OCI-LY1 (cell line): Measurements from ENCODE around the gene SYMPK.

Source experiments
- H2AFZ ChIP-seq: fragments of 200-600 bp; sonication (generic), shearing (Covaris generic); 2 replicates; pipeline ENCODE4 v1.6.0; 2014; ENCODE audit warnings: antibody characterized with exemption, mild to moderate bottlenecking, low read length
- H3F3A ChIP-seq: fragments of 200-600 bp; sonication (generic), shearing (Covaris generic); 2 replicates; pipeline ENCODE4 v1.6.0; 2014; ENCODE audit warnings: mild to moderate bottlenecking, antibody characterized with exemption, low read length, moderate library complexity; ENCODE audit not compliant: insufficient read depth
- H3K27ac ChIP-seq: fragments of 200-600 bp; sonication (generic); 2 replicates; pipeline ENCODE4 v1.5.1; 2014; ENCODE audit warnings: low read length, mixed run types, mild to moderate bottlenecking, low read depth; ENCODE audit not compliant: poor library complexity, severe bottlenecking
- H3K27me3 ChIP-seq: fragments of 200-600 bp; sonication (generic); 2 replicates; pipeline ENCODE4 v1.6.0; 2014; ENCODE audit warnings: antibody characterized with exemption, mild to moderate bottlenecking, low read length, moderate library complexity; ENCODE audit not compliant: insufficient read depth
- H3K36me3 ChIP-seq: fragments of 200-600 bp; sonication (generic); 2 replicates; pipeline ENCODE4 v1.6.1; 2014; ENCODE audit warnings: mild to moderate bottlenecking, antibody characterized with exemption, low read length, moderate library complexity, mixed read lengths; ENCODE audit not compliant: insufficient read depth
- H3K4me1 ChIP-seq: fragments of 200-600 bp; sonication (generic); 2 replicates; pipeline ENCODE4 v1.5.1; 2014; ENCODE audit warnings: mild to moderate bottlenecking, low read length, moderate library complexity; ENCODE audit not compliant: insufficient read depth, severe bottlenecking
- H3K4me2 ChIP-seq: fragments of 200-600 bp; sonication (generic), shearing (Covaris generic); 2 replicates; pipeline ENCODE4 v1.6.1; 2014; ENCODE audit warnings: low read length
- H3K4me3 ChIP-seq: fragments of 200-600 bp; sonication (generic); 2 replicates; pipeline ENCODE4 v1.5.1; 2014; ENCODE audit warnings: low read length, low read depth, mild to moderate bottlenecking, mixed read lengths; ENCODE audit not compliant: poor library complexity, severe bottlenecking
- H3K79me2 ChIP-seq: fragments of 200-600 bp; shearing (Covaris generic); 2 replicates; pipeline ENCODE4 v1.6.1; 2016; ENCODE audit warnings: mixed run types, low read length, mixed read lengths; ENCODE audit not compliant: insufficient read depth
- H3K9ac ChIP-seq: fragments of 200-600 bp; sonication (generic), shearing (Covaris generic); 2 replicates; pipeline ENCODE4 v1.6.1; 2014; ENCODE audit warnings: mild to moderate bottlenecking, low read length, mixed read lengths
- H3K9me2 ChIP-seq: fragments of 200-600 bp; sonication (generic), shearing (Covaris generic); 2 replicates; pipeline ENCODE4 v1.6.1; 2014; ENCODE audit warnings: low read depth, mild to moderate bottlenecking, low read length, mixed read lengths
- H3K9me3 ChIP-seq: fragments of 200-600 bp; shearing (Covaris generic); 2 replicates; pipeline ENCODE4 v1.6.1; 2014; ENCODE audit warnings: low read length, mixed read lengths
- H4K20me1 ChIP-seq: fragments of 200-600 bp; sonication (generic), shearing (Covaris generic); 2 replicates; pipeline ENCODE4 v1.6.0; 2016; ENCODE audit warnings: mild to moderate bottlenecking, low read length; ENCODE audit not compliant: insufficient read depth
- CTCF ChIP-seq: fragments of 200-600 bp; sonication (generic), shearing (Covaris generic); IDR thresholded peaks from 2 replicates; pipeline ENCODE4 v1.5.1; 2017; ENCODE audit warnings: mild to moderate bottlenecking, antibody characterized with exemption, low read length, moderate library complexity, mixed read lengths
- EZH2 ChIP-seq: fragments of 200-600 bp; sonication (generic), shearing (Covaris generic); IDR thresholded peaks from 2 replicates; pipeline ENCODE4 v1.8.0; 2017; ENCODE audit warnings: borderline replicate concordance, mixed run types, mild to moderate bottlenecking, antibody characterized with exemption, low read length, moderate library complexity, mixed read lengths

Gene SYMPK

GRCh38 chr19:45886427-45887199 is 23.7 kb upstream of the SYMPK start:
- Histone ChIP-seq H3F3A (no peaks in the 10 kb centered on the region), H4K20me1 (no peaks in the 10 kb centered on the region)

GRCh38 chr19:45885556-45886426 is 22.8 kb upstream of the SYMPK start, which contains the start of gene IRF2BP1:
Gene IRF2BP1 (minus strand): TSS chr19:45886141. CDS start chr19:45885774, 367 bp downstream.
- H3K9ac ChIP-seq, result peak within 1 kb of the TSS; percentile 87
- H4K20me1 ChIP-seq, result no peaks in the 10 kb centered on the region
- no peaks in the 10 kb centered on the region for H3K27me3 ChIP-seq
- H3K4me1 ChIP-seq, result peaks cover 39% of the 10 kb centered on the region
- no peaks in the 10 kb centered on the region for H3F3A ChIP-seq
- H3K79me2 ChIP-seq, result no peaks in the 10 kb centered on the region
- H2AFZ ChIP-seq, result no peak within 1 kb of the TSS
- H3K36me3 ChIP-seq, result no peaks in the 10 kb centered on the region
- no peaks in the 10 kb centered on the region for H3K9me2 ChIP-seq
- no peaks in the 10 kb centered on the region for H3K9me3 ChIP-seq
- H3K4me2 ChIP-seq, result peak within 1 kb of the TSS; percentile 94
- peak within 1 kb of the TSS; percentile 82 for H3K27ac ChIP-seq
- peak within 1 kb of the TSS; percentile 79 for H3K4me3 ChIP-seq
- TF ChIP-seq EZH2, result no peak
- TF ChIP-seq CTCF, result no peak

More at GRCh38 chr19:45886427-45887199, 23.7 kb upstream of the SYMPK start:
- Histone ChIP-seq H2AFZ (no peak overlapping the region), H3K9me2 (no peaks in the 10 kb centered on the region), H3K36me3 (no peaks in the 10 kb centered on the region), H3K27ac (peak overlapping the region; percentile 82), H3K4me3 (peak overlapping the region; percentile 79), H3K9me3 (no peaks in the 10 kb centered on the region), H3K79me2 (no peaks in the 10 kb centered on the region), H3K4me1 (peaks cover 39% of the 10 kb centered on the region), H3K4me2 (peak overlapping the region; percentile 94), H3K9ac (peak overlapping the region; percentile 87), H3K27me3 (no peaks in the 10 kb centered on the region)
- TF ChIP-seq EZH2, result no peak
- TF ChIP-seq CTCF, result no peak

GRCh38 chr19:45884682-45885555 is 22.0 kb upstream of the SYMPK start:
- Histone ChIP-seq H3K27ac (peak overlapping the region; percentile 15), H3K27me3 (no peaks in the 10 kb centered on the region), H3K4me1 (peaks cover 39% of the 10 kb centered on the region), H3K9me2 (no peaks in the 10 kb centered on the region), H2AFZ (no peak overlapping the region), H3K4me2 (peak overlapping the region; percentile 94), H3F3A (no peaks in the 10 kb centered on the region), H3K79me2 (no peaks in the 10 kb centered on the region), H4K20me1 (no peaks in the 10 kb centered on the region), H3K36me3 (no peaks in the 10 kb centered on the region), H3K4me3 (peak overlapping the region; percentile 79), H3K9ac (peak overlapping the region; percentile 87), H3K9me3 (no peaks in the 10 kb centered on the region)
- TF ChIP-seq CTCF, result no peak
- TF ChIP-seq EZH2, result no peak
